Naive thymus-derived CD4-positive, alpha-beta T cell (primary cell): ENCODE results near the gene SCAF4. TPM values are rescaled to one million over a fixed set of nuclear protein-coding genes. Genes with fewer than 3 reads are reported as not detected.

ENCODE experiments used
- ATAC-seq: fragments of 150-1000 bp; cut with Tn5 transposase; 2 replicates; pipeline ENCODE4 v1.10.0; 2021; ENCODE audit warnings: mild to moderate bottlenecking, moderate library complexity
- CTCF ChIA-PET: fragments of 350-600 bp; sonication (Branson Sonifier 250); formaldehyde crosslinking; loops from one replicate; lab custom pipeline; 2021; ENCODE audit warnings: antibody characterized with exemption; lab: Charles Lee
- POLR2A ChIA-PET: fragments of 350-600 bp; sonication (Branson Sonifier 250); formaldehyde crosslinking; loops from one replicate; lab custom pipeline; 2021; ENCODE audit warnings: antibody characterized with exemption, inconsistent platforms; lab: Charles Lee
- DNase-seq, 9 donors: peaks; one replicate each; pipeline versions ENCODE4 v3.0.0 to v3.0.0-alpha.2; 2020 to 2022; ENCODE audit warnings: mixed read lengths in 1 of 9
- H3K27ac ChIP-seq: one replicate; pipeline ENCODE4 v1.7.0; 2013; ENCODE audit warnings: mild to moderate bottlenecking, low read depth, low read length, moderate library complexity
- H3K27me3 ChIP-seq, 2 donors: one replicate each; pipeline ENCODE4 v1.7.0; 2013; ENCODE audit warnings: low read length in 2 of 2, mild to moderate bottlenecking in 2 of 2, moderate library complexity in 2 of 2; ENCODE audit not compliant: control insufficient read depth in 2 of 2, insufficient read depth in 2 of 2
- H3K36me3 ChIP-seq, 3 experiments: 1 replicate in 2 of 3; 2 replicates in 1 of 3; pipeline ENCODE4 v1.7.0; 2013; ENCODE audit warnings: low read length in 3 of 3, mild to moderate bottlenecking in 3 of 3, moderate library complexity in 1 of 3; ENCODE audit not compliant: insufficient read depth in 3 of 3, control insufficient read depth in 2 of 3
- H3K4me1 ChIP-seq, 2 donors: one replicate each; pipeline ENCODE4 v1.7.0; 2013; ENCODE audit warnings: low read length in 2 of 2, mild to moderate bottlenecking in 2 of 2, moderate library complexity in 1 of 2; ENCODE audit not compliant: control insufficient read depth in 2 of 2, insufficient read depth in 2 of 2
- H3K4me3 ChIP-seq: 2 replicates; pipeline ENCODE4 v1.7.0; 2013; ENCODE audit warnings: mild to moderate bottlenecking, low read length
- H3K9me3 ChIP-seq, 3 experiments: 1 replicate in 2 of 3; 2 replicates in 1 of 3; pipeline ENCODE4 v1.7.0; 2013; ENCODE audit warnings: low read length in 3 of 3; ENCODE audit not compliant: control insufficient read depth in 2 of 3
- H3K27ac Mint-ChIP-seq, 9 donors: one replicate each; pipeline ENCODE4 v1.8.0; 2020 to 2022; ENCODE audit warnings: mixed read lengths in 9 of 9, mild to moderate bottlenecking in 8 of 9, moderate library complexity in 5 of 9, inconsistent platforms in 2 of 9
- H3K27me3 Mint-ChIP-seq, 5 donors: one replicate each; pipeline ENCODE4 v1.8.0; 2021 to 2022; ENCODE audit warnings: mixed read lengths in 5 of 5, mild to moderate bottlenecking in 1 of 5
- H3K36me3 Mint-ChIP-seq, 5 donors: one replicate each; pipeline ENCODE4 v1.8.0; 2020 to 2022; ENCODE audit warnings: mixed read lengths in 5 of 5, mild to moderate bottlenecking in 3 of 5, inconsistent platforms in 1 of 5
- H3K4me1 Mint-ChIP-seq, 7 donors: one replicate each; pipeline ENCODE4 v1.8.0; 2020 to 2022; ENCODE audit warnings: mixed read lengths in 7 of 7, mild to moderate bottlenecking in 3 of 7, inconsistent platforms in 1 of 7
- H3K4me3 Mint-ChIP-seq, 10 donors: one replicate each; pipeline ENCODE4 v1.8.0; 2020 to 2022; ENCODE audit warnings: mild to moderate bottlenecking in 10 of 10, mixed read lengths in 10 of 10, moderate library complexity in 6 of 10, inconsistent platforms in 2 of 10
- H3K9me3 Mint-ChIP-seq, 11 donors: one replicate each; pipeline ENCODE4 v1.8.0; 2020 to 2022; ENCODE audit warnings: mixed read lengths in 11 of 11, mild to moderate bottlenecking in 4 of 11, inconsistent platforms in 1 of 11, moderate library complexity in 1 of 11
- intact Hi-C, 2 donors: fragments of 100-400 bp; cut with micrococcal nuclease; formaldehyde crosslinking; loops; one replicate each; pipeline ENCODE4 v1.15.1; 2023
- polyA plus RNA-seq, 2 donors: library from polyadenylated mRNA; unstranded; fragments of 300-500 nt; fragmentation: Illumina TruSeq; gene quantifications; one replicate each; pipeline ENCODE4 v1.2.3, GENCODE V29; 2021
- total RNA-seq, 6 experiments: library from RNA in 5 of 6; stranded (reverse) in 5 of 6; gene quantifications; 1 replicate in 5 of 6; 2 replicates in 1 of 6; pipeline ENCODE4 v1.2.3 and lab custom pipeline; 2021 to 2026

SCAF4 gene, protein sequence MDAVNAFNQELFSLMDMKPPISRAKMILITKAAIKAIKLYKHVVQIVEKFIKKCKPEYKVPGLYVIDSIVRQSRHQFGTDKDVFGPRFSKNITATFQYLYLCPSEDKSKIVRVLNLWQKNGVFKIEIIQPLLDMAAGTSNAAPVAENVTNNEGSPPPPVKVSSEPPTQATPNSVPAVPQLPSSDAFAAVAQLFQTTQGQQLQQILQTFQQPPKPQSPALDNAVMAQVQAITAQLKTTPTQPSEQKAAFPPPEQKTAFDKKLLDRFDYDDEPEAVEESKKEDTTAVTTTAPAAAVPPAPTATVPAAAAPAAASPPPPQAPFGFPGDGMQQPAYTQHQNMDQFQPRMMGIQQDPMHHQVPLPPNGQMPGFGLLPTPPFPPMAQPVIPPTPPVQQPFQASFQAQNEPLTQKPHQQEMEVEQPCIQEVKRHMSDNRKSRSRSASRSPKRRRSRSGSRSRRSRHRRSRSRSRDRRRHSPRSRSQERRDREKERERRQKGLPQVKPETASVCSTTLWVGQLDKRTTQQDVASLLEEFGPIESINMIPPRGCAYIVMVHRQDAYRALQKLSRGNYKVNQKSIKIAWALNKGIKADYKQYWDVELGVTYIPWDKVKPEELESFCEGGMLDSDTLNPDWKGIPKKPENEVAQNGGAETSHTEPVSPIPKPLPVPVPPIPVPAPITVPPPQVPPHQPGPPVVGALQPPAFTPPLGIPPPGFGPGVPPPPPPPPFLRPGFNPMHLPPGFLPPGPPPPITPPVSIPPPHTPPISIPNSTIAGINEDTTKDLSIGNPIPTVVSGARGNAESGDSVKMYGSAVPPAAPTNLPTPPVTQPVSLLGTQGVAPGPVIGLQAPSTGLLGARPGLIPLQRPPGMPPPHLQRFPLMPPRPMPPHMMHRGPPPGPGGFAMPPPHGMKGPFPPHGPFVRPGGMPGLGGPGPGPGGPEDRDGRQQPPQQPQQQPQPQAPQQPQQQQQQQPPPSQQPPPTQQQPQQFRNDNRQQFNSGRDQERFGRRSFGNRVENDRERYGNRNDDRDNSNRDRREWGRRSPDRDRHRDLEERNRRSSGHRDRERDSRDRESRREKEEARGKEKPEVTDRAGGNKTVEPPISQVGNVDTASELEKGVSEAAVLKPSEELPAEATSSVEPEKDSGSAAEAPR
- total RNA-seq (10 to 100 TPM; 54.8 to 69.7 (median 64.7) TPM), polyA plus RNA-seq (10 to 100 TPM; 20.4 to 44.5 TPM), total RNA-seq (lab: John Stamatoyannopoulos, UW) (34.9 reads per million, percentile 63 among the genes with 10 or more reads in this experiment)

GRCh38 chr21:31731857-31732596 lies at the start of gene SCAF4:
SCAF4 (minus strand) TSS chr21:31732118; CDS start chr21:31731692, 426 bp downstream.
- H3K27me3 ChIP-seq = no peaks in the 10 kb centered on the region
- ChIA-PET CTCF (no interaction called here), POLR2A (interaction anchor here (0.6 to 1.1 kb wide), 4 partner anchors 41 to 1046 kb away, joined by 3 to 5 read pairs (median 3); no protein-coding TSS in a partner anchor)

GRCh38 chr21:31780944-31781343 lies 49.0 kb upstream of the SCAF4 start:
- CTCF ChIA-PET = interaction anchor here (0.7 kb wide), 1 partner anchor 483 kb away, joined by 3 read pairs; no protein-coding TSS in a partner anchor
- Histone ChIP-seq H3K27me3 (no peaks in the 10 kb centered on the region), H3K27ac (no peak overlapping the region), H3K4me1 (no peaks in the 10 kb centered on the region), H3K9me3 (no peaks in the 10 kb centered on the region), H3K4me3 (no peak overlapping the region), H3K36me3 (no peaks in the 10 kb centered on the region)
- Mint-ChIP-seq H3K9me3 (peaks cover 0 to 10% (median 0%) of the 10 kb centered on the region in 11 donors), H3K27me3 (peaks cover 0 to 15% (median 12%) of the 10 kb centered on the region in 5 donors), H3K4me3 (no peak overlapping the region), H3K27ac (no peak overlapping the region), H3K36me3 (no peaks in the 10 kb centered on the region), H3K4me1 (peaks cover 2 to 4% (median 4%) of the 10 kb centered on the region in 7 donors)
- POLR2A ChIA-PET = no interaction called here
- intact Hi-C loops = loop anchor here in 1 of 2 donors (10.0 kb wide), 2 partner anchors 794 to 1044 kb away; no protein-coding TSS in a partner anchor
- ATAC-seq (no peak), DNase-seq (no peak)

More at GRCh38 chr21:31731857-31732596, at the start of gene SCAF4:
- Mint-ChIP-seq H3K27ac (peak within 1 kb of the TSS; percentile 32 to 96 (median 83)), H3K36me3 (no peaks in the 10 kb centered on the region), H3K27me3 (peaks cover 0 to 2% (median 0%) of the 10 kb centered on the region in 5 donors), H3K4me3 (peak within 1 kb of the TSS in 6 of 10 donors; percentile 67 to 94 (median 90)), H3K9me3 (no peaks in the 10 kb centered on the region), H3K4me1 (peaks cover 13 to 19% (median 15%) of the 10 kb centered on the region in 7 donors)
- DNase-seq (peak; percentile 64 to 86 (median 72)), ATAC-seq (peak; percentile 95)
- H3K36me3 ChIP-seq = peaks cover 0 to 4% (median 0%) of the 10 kb centered on the region in 3 experiments
- intact Hi-C loops = loop anchor here (1.0 to 5.0 kb wide), 16 partner anchors 17 to 1041 kb away; partner anchors contain the start of genes MIS18A (in 2 of the 2), SOD1 (in 2 of the 2), URB1 (in 2 of the 2) and CFAP298 (in 1 of the 2)
- H3K4me1 ChIP-seq = peaks cover 24 to 39% of the 10 kb centered on the region in 2 donors
- peak within 1 kb of the TSS; percentile 95 for H3K27ac ChIP-seq
- H3K4me3 ChIP-seq = peak within 1 kb of the TSS; percentile 80
- no peaks in the 10 kb centered on the region for H3K9me3 ChIP-seq

DNA sequence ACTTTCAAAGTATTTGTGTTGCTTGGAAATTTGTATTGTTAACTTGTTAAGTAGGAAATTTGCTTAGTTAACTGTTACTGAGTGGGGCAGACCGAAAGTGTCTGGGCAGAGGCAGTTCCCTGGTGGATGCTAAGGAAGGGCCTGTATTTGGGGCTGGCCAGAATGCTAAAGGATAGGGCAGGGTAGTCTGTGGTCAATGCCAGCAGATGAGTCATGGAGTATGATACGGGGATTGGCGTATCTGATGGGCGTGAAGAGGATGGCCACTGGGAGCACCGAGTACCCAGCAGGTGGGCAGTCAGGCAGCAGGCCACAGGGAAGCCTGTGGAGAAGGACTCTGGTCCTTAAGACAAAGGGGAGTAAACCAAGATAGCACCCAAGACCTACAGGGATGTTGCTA lies 46.6 kb upstream of the SCAF4 start:
- DNase-seq (no peak), ATAC-seq (no peak)
- H3K9me3 ChIP-seq = no peaks in the 10 kb centered on the region
- intact Hi-C loops = no loop called here
- Mint-ChIP-seq H3K36me3 (no peaks in the 10 kb centered on the region), H3K27me3 (peaks cover 0 to 15% (median 12%) of the 10 kb centered on the region in 5 donors), H3K27ac (no peak overlapping the region), H3K9me3 (no peaks in the 10 kb centered on the region), H3K4me1 (peaks cover 0 to 1% (median 0%) of the 10 kb centered on the region in 7 donors), H3K4me3 (no peak overlapping the region)
- no peak overlapping the region for H3K27ac ChIP-seq
- ChIA-PET CTCF (no interaction called here), POLR2A (no interaction called here)
- H3K27me3 ChIP-seq = no peaks in the 10 kb centered on the region
- H3K36me3 ChIP-seq = no peaks in the 10 kb centered on the region
- no peaks in the 10 kb centered on the region for H3K4me1 ChIP-seq
- H3K4me3 ChIP-seq = no peak overlapping the region

- Mint-ChIP-seq H3K36me3 (no peaks in the 10 kb centered on the region), H3K4me1 (peaks cover 0 to 4% (median 0%) of the 10 kb centered on the region in 7 donors), H3K27ac (no peak overlapping the region), H3K27me3 (peaks cover 0 to 11% (median 9%) of the 10 kb centered on the region in 5 donors), H3K9me3 (peaks cover 0 to 3% (median 0%) of the 10 kb centered on the region in 11 donors), H3K4me3 (no peak overlapping the region)
- ChIA-PET POLR2A (no interaction called here), CTCF (no interaction called here)
- no peak for ATAC-seq
- H3K4me1 ChIP-seq = no peaks in the 10 kb centered on the region
- H3K36me3 ChIP-seq = no peaks in the 10 kb centered on the region
- DNase-seq = no peak
- H3K27me3 ChIP-seq = no peaks in the 10 kb centered on the region
- no peaks in the 10 kb centered on the region for H3K9me3 ChIP-seq
- H3K4me3 ChIP-seq = no peak overlapping the region
- no peak overlapping the region for H3K27ac ChIP-seq
- intact Hi-C loops = no loop called here
Measured at GRCh38 chr21:31777857-31778256, 45.9 kb upstream of the SCAF4 start.

DNA sequence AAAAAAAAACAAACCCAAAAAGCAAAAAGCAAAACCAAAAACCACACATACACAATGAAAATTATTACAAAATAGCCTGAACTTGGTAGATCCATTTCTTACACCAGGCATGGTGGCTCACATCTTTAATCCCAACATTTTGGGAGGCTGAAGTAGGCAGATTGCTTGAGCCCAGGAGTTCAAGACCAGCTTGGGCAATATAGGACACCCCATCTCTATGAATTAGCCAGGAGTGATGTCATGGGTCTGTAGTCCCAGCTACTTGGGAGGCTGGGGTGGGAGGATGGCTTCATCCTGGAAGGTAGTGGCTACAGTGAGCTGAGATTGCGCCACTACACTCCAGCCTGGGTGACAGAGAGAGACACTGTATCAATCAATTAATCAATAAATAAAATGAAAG lies 42.1 kb upstream of the SCAF4 start:
- ATAC-seq (no peak), DNase-seq (no peak)
- Mint-ChIP-seq H3K27ac (no peak overlapping the region), H3K9me3 (peaks cover 0 to 3% (median 0%) of the 10 kb centered on the region in 11 donors), H3K4me1 (peaks cover 0 to 4% (median 0%) of the 10 kb centered on the region in 7 donors), H3K27me3 (no peaks in the 10 kb centered on the region), H3K36me3 (no peaks in the 10 kb centered on the region), H3K4me3 (no peak overlapping the region)
- Histone ChIP-seq H3K9me3 (no peaks in the 10 kb centered on the region), H3K27ac (no peak overlapping the region), H3K4me1 (no peaks in the 10 kb centered on the region), H3K27me3 (no peaks in the 10 kb centered on the region), H3K36me3 (no peaks in the 10 kb centered on the region), H3K4me3 (no peak overlapping the region)
- POLR2A ChIA-PET = no interaction called here
- intact Hi-C loops = no loop called here
- CTCF ChIA-PET = no interaction called here
